ENCODE results near the gene PTPRD. TPM values are rescaled to one million over a fixed set of nuclear protein-coding genes. Genes with fewer than 3 reads are reported as not detected.
"Not testable (repeated sequence)": the region's sequence is repeated elsewhere in the genome, so short reads cannot be mapped to it uniquely, and the experiment has no call there.

The PTPRD gene
- total RNA-seq, 4 donors from 2014 or later, result 0.78 to 11.7 (median 1.6) TPM

- no peaks in the 10 kb centered on the region for H3K9me3 ChIP-seq
- intact Hi-C loops (cut with DNase I; ENCODE audit: low total_unique reads) (no loop called here), in situ Hi-C loops (cut with MboI; ENCODE audit: low sequenced_read_pairs in 4 of 4) (no loop called here)
- ATAC-seq, result no peak
- TF ChIP-seq CTCF (IDR thresholded peaks at IDR 0.05 in 4 of 5, conservative IDR thresholded peaks at IDR 0.05 in 1 of 5) (no peak), POLR2A (IDR thresholded peaks at IDR 0.05) (no peak)
- no peak for DNase-seq
- no peaks in the 10 kb centered on the region for H3K4me1 ChIP-seq
- no peaks in the 10 kb centered on the region for H3K27me3 ChIP-seq
- no peak overlapping the region for H3K27ac ChIP-seq
- H3K36me3 ChIP-seq, result no peaks in the 10 kb centered on the region
- no peak overlapping the region for H3K4me3 ChIP-seq
These were observed 1634.5 kb downstream of the PTPRD start for GRCh38 chr9:8978334-8978733.

GRCh38 chr9:8968350-8968749 is 1644.5 kb downstream of the PTPRD start:
- H3K27ac ChIP-seq; H3K36me3 ChIP-seq; H3K4me1 ChIP-seq; intact Hi-C loops (cut with DNase I; ENCODE audit: low total_unique reads); in situ Hi-C loops (cut with MboI; ENCODE audit: low sequenced_read_pairs in 4 of 4); DNase-seq; ATAC-seq; H3K27me3 ChIP-seq; H3K4me3 ChIP-seq; H3K9me3 ChIP-seq: not testable (repeated sequence)

- H3K9me3 ChIP-seq, result no peaks in the 10 kb centered on the region
- no peaks in the 10 kb centered on the region for H3K27me3 ChIP-seq
- intact Hi-C loops (cut with DNase I; ENCODE audit: low total_unique reads), result no loop called here
- no peak overlapping the region for H3K27ac ChIP-seq
- no peaks in the 10 kb centered on the region for H3K36me3 ChIP-seq
- DNase-seq, result no peak
- no peak for ATAC-seq
- peaks cover 4 to 5% of the 10 kb centered on the region in 2 donors for H3K4me1 ChIP-seq
- no peak for TF ChIP-seq POLR2A (IDR thresholded peaks at IDR 0.05)
- TF ChIP-seq CTCF (IDR thresholded peaks at IDR 0.05 in 4 of 5, conservative IDR thresholded peaks at IDR 0.05 in 1 of 5), result no peak
- in situ Hi-C loops (cut with MboI; ENCODE audit: low sequenced_read_pairs in 4 of 4), result no loop called here
- H3K4me3 ChIP-seq, result no peak overlapping the region
These were observed 1648.9 kb downstream of the PTPRD start for GRCh38 chr9:8963885-8964284.

GRCh38 chr9:8962084-8962483 is 1650.7 kb downstream of the PTPRD start:
- Histone ChIP-seq H3K27ac (peak overlapping the region in 2 of 4 donors; percentile 45 to 62), H3K4me3 (no peak overlapping the region), H3K9me3 (no peaks in the 10 kb centered on the region), H3K36me3 (no peaks in the 10 kb centered on the region), H3K27me3 (no peaks in the 10 kb centered on the region), H3K4me1 (peaks cover 4 to 5% of the 10 kb centered on the region in 2 donors)
- intact Hi-C loops (cut with DNase I; ENCODE audit: low total_unique reads), result no loop called here
- TF ChIP-seq POLR2A (IDR thresholded peaks at IDR 0.05) (no peak), CTCF (IDR thresholded peaks at IDR 0.05 in 4 of 5, conservative IDR thresholded peaks at IDR 0.05 in 1 of 5) (no peak)
- in situ Hi-C loops (cut with MboI; ENCODE audit: low sequenced_read_pairs in 4 of 4), result no loop called here
- no peak for DNase-seq
- ATAC-seq, result no peak

GRCh38 chr9:8961186-8961851 is 1651.5 kb downstream of the PTPRD start:
- ATAC-seq, result peak; percentile 89 to 93
- Histone ChIP-seq H3K36me3 (no peaks in the 10 kb centered on the region), H3K27ac (peak overlapping the region; percentile 26 to 62 (median 48)), H3K9me3 (no peaks in the 10 kb centered on the region), H3K27me3 (no peaks in the 10 kb centered on the region), H3K4me1 (peaks cover 4 to 5% of the 10 kb centered on the region in 2 donors), H3K4me3 (no peak overlapping the region)
- intact Hi-C loops (cut with DNase I; ENCODE audit: low total_unique reads) (no loop called here), in situ Hi-C loops (cut with MboI; ENCODE audit: low sequenced_read_pairs in 4 of 4) (no loop called here)
- TF ChIP-seq POLR2A (IDR thresholded peaks at IDR 0.05) (no peak), CTCF (IDR thresholded peaks at IDR 0.05 in 4 of 5, conservative IDR thresholded peaks at IDR 0.05 in 1 of 5) (no peak)
- DNase-seq, result peak; percentile 26 to 67
